Measurements from ENCODE around the gene ANKMY1.

DNA sequence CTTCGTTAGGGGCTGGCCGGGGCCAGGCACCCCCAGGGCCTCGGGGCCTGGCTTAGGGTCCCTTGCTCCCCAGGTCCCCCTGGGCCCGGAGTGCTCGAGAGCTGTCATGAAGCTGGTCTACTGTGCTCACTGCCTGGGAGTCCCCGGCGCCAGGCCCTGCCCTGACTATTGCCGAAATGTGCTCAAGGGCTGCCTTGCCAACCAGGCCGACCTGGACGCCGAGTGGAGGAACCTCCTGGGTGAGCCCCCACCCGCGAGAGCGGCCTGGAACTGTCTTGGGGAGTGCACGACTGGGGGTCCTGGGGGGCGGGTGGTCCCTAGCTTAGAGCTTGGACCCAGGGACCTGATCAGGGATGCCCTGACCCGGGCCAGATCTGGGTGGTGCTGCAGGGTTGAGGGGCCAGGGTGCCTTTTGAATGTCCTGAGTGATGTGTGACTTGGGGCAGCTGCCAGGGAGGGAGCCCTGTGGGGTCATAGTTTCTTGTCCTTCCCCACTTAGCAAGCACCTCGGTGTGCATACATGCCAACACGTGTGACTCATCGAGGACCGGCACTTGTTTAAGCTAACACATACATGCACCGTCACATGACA lies 94.4 kb downstream of the ANKMY1 start:
- TF ChIP-seq, protein P1, sequence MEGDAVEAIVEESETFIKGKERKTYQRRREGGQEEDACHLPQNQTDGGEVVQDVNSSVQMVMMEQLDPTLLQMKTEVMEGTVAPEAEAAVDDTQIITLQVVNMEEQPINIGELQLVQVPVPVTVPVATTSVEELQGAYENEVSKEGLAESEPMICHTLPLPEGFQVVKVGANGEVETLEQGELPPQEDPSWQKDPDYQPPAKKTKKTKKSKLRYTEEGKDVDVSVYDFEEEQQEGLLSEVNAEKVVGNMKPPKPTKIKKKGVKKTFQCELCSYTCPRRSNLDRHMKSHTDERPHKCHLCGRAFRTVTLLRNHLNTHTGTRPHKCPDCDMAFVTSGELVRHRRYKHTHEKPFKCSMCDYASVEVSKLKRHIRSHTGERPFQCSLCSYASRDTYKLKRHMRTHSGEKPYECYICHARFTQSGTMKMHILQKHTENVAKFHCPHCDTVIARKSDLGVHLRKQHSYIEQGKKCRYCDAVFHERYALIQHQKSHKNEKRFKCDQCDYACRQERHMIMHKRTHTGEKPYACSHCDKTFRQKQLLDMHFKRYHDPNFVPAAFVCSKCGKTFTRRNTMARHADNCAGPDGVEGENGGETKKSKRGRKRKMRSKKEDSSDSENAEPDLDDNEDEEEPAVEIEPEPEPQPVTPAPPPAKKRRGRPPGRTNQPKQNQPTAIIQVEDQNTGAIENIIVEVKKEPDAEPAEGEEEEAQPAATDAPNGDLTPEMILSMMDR (IDR thresholded peaks at IDR 0.05; ENCODE audit: low read depth, low read length): no peak
- no peak for TF ChIP-seq EZH2phosphoT487 (IDR thresholded peaks at IDR 0.05; ENCODE audit: low read depth)

Data from OCI-LY3 (cell line).